ENCODE data around the gene TNFAIP1. TPM values are rescaled to one million over a fixed set of nuclear protein-coding genes. Genes with fewer than 3 reads are reported as not detected.

The TNFAIP1 gene
- total and polyA plus RNA-seq, 4 experiments from 2014 or later: 4.1 to 32.1 (median 21.2) TPM

DNA sequence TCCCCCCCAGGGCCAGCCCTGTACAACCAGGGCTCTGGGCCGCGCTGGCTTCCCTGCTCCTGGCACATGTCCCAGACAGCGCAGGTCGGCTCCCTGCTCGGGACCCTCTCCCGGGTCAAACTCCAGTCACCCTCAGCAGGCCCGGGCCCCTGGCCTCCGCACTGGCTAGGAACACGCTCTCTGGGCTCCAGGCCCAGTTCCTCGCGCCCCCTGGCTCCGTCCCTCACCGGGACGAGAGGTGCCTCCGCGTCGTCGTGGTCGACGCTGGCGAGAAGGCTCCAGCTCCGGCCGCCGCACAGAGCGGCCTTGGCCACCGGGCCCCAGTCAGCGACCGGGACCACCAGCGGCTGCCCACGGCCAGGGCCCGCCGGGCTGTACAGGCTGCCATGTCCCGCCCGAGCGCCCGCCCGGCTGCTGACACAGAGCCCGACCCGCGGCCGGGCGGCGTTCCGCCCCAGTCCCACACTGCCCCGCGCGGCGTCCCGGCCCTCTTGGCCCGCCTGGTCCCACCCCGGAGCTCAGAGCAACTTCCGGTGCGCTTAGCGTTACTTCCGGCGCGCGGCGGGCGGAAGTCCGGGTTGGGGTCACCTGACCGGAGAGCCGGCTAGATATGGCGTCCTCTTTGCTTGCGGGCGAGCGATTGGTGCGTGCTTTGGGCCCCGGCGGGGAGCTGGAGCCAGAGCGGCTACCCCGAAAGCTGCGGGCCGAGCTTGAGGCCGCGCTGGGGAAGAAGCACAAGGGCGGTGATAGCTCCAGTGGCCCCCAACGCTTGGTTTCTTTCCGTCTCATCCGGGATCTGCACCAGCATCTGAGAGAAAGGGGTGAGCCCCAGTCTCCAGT lies 21.7 kb downstream of the TNFAIP1 start, which contains the start of gene POLDIP2:
Gene POLDIP2 (minus strand): TSS at position 467 of the 840 bp plus-strand sequence. CDS start 79 bp downstream, at position 388.
- H3K9me3 Mint-ChIP-seq: no peaks in the 10 kb centered on the region
- ChIA-PET CTCF (ENCODE audit: partially characterized antibody) (interaction anchor here (1.0 to 2.1 kb wide), 5 partner anchors 10 to 106 kb away, joined by 3 to 17 read pairs (median 4); partner anchors contain the start of genes IFT20 and TNFAIP1), POLR2A (ENCODE audit: partially characterized antibody) (interaction anchor here (0.6 to 5.6 kb wide), 24 partner anchors 11 to 595 kb away, joined by 3 to 130 read pairs (median 4); partner anchors contain the start of genes IFT20, LYRM9, NEK8 and PIGS)
- no peaks in the 10 kb centered on the region for H3K9me3 ChIP-seq (ENCODE audit: control insufficient read depth in 1 of 2, low read length in 2 of 2)
- H3K4me1 ChIP-seq (ENCODE audit: insufficient read depth, low read length): peaks cover 24% of the 10 kb centered on the region
- peaks cover 50% of the 10 kb centered on the region for H3K36me3 ChIP-seq (ENCODE audit: insufficient read depth, low read length)
- peak; percentile 95 to 96 (median 96) for DNase-seq
- H3K4me1 Mint-ChIP-seq: peaks cover 18 to 36% (median 26%) of the 10 kb centered on the region in 4 donors
- H3K36me3 Mint-ChIP-seq: peaks cover 44 to 52% of the 10 kb centered on the region in 2 donors
- peak within 1 kb of the TSS; percentile 85 for H3K27ac ChIP-seq (ENCODE audit: low read depth, low read length)
- no peaks in the 10 kb centered on the region for H3K27me3 ChIP-seq (ENCODE audit: insufficient read depth, low read length)
- peak within 1 kb of the TSS; percentile 93 to 97 (median 96) for H3K27ac Mint-ChIP-seq
- no peaks in the 10 kb centered on the region for H3K27me3 Mint-ChIP-seq
- peak within 1 kb of the TSS; percentile 67 to 90 for H3K4me3 ChIP-seq (ENCODE audit: low read length in 2 of 2)
- H3K4me3 Mint-ChIP-seq: peak within 1 kb of the TSS; percentile 92 to 98 (median 95)
- intact Hi-C loops (cut with micrococcal nuclease): loop anchor here (1.0 kb wide), 5 partner anchors 14 to 316 kb away; partner anchors contain the start of genes IFT20, SARM1, TMEM97 and TNFAIP1

DNA sequence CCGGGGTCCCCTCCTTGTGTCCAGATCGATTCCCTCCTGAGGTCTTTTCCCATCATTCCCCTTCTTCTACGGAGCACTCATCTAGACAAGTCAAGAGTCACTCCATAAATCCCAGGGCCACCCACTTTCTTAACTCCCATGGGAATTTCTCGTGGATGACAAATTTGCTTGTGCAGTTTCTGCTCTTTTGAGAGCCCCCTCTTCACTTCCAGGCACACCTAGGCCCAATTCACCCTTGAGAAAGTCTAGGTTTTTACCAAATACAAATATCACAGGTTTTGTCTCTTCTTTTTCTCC lies 22.3 kb downstream of the TNFAIP1 start:
- no peak for DNase-seq
- Histone ChIP-seq H3K4me3 (ENCODE audit: low read length in 2 of 2) (peak overlapping the region; percentile 67 to 90), H3K36me3 (ENCODE audit: insufficient read depth, low read length) (peaks cover 53% of the 10 kb centered on the region), H3K27ac (ENCODE audit: low read depth, low read length) (peak overlapping the region; percentile 85), H3K4me1 (ENCODE audit: insufficient read depth, low read length) (peaks cover 24% of the 10 kb centered on the region), H3K9me3 (ENCODE audit: control insufficient read depth in 1 of 2, low read length in 2 of 2) (no peaks in the 10 kb centered on the region), H3K27me3 (ENCODE audit: insufficient read depth, low read length) (no peaks in the 10 kb centered on the region)
- peaks cover 18 to 36% (median 26%) of the 10 kb centered on the region in 4 donors for H3K4me1 Mint-ChIP-seq
- POLR2A ChIA-PET (ENCODE audit: partially characterized antibody): interaction anchor here (0.7 to 5.6 kb wide), 19 partner anchors 11 to 594 kb away, joined by 3 to 130 read pairs (median 4); partner anchors contain the start of genes IFT20, LYRM9, NEK8 and PIGS
- intact Hi-C loops (cut with micrococcal nuclease): loop anchor here (1.0 kb wide), 5 partner anchors 13 to 317 kb away; partner anchors contain the start of genes IFT20, SARM1, TMEM97 and TNFAIP1
- H3K27me3 Mint-ChIP-seq: no peaks in the 10 kb centered on the region
- peaks cover 41 to 52% of the 10 kb centered on the region in 2 donors for H3K36me3 Mint-ChIP-seq
- no peaks in the 10 kb centered on the region for H3K9me3 Mint-ChIP-seq
- peak overlapping the region; percentile 92 to 98 (median 95) for H3K4me3 Mint-ChIP-seq
- CTCF ChIA-PET (ENCODE audit: partially characterized antibody): interaction anchor here (0.9 to 2.1 kb wide), 6 partner anchors 9 to 107 kb away, joined by 3 to 17 read pairs (median 4); partner anchors contain the start of genes IFT20, SARM1, TNFAIP1 and VTN
- peak overlapping the region; percentile 93 to 97 (median 96) for H3K27ac Mint-ChIP-seq

DNA sequence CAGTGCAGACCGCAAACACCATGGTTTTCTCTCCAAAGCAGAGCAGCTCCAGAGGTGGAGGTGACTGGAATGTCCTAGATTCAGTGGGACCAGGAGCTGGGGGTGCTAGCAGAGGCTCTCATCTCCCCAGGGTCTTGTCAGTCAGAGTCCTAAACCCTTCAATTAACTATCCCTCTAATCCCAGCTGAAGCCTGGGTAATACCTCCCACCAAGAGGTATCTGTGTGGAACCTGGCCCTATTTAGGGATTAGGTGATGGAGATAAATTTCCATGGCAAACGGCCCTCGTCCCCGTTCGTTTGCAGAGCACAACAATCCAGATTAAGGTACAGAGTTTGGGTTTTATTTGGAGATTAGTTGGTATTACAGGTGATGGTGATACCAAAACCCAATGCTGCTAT lies 27.6 kb downstream of the TNFAIP1 start:
- H3K27ac ChIP-seq (ENCODE audit: low read depth, low read length): no peak overlapping the region
- Mint-ChIP-seq H3K4me3 (no peak overlapping the region), H3K4me1 (peaks cover 3 to 9% (median 6%) of the 10 kb centered on the region in 4 donors), H3K9me3 (no peaks in the 10 kb centered on the region), H3K36me3 (peaks cover 24 to 36% of the 10 kb centered on the region in 2 donors), H3K27me3 (no peaks in the 10 kb centered on the region), H3K27ac (no peak overlapping the region)
- intact Hi-C loops (cut with micrococcal nuclease): no loop called here
- H3K36me3 ChIP-seq (ENCODE audit: insufficient read depth, low read length): peaks cover 39% of the 10 kb centered on the region
- no peaks in the 10 kb centered on the region for H3K27me3 ChIP-seq (ENCODE audit: insufficient read depth, low read length)
- POLR2A ChIA-PET (ENCODE audit: partially characterized antibody): interaction anchor here (0.6 kb wide), 1 partner anchor 21 kb away, joined by 3 read pairs; no protein-coding TSS in a partner anchor
- no peak overlapping the region for H3K4me3 ChIP-seq (ENCODE audit: low read length in 2 of 2)
- no peak for DNase-seq
- no peaks in the 10 kb centered on the region for H3K9me3 ChIP-seq (ENCODE audit: control insufficient read depth in 1 of 2, low read length in 2 of 2)
- peaks cover 7% of the 10 kb centered on the region for H3K4me1 ChIP-seq (ENCODE audit: insufficient read depth, low read length)
- CTCF ChIA-PET (ENCODE audit: partially characterized antibody): interaction anchor here (2.0 kb wide), 1 partner anchor 54 kb away, joined by 7 read pairs; no protein-coding TSS in a partner anchor

DNA sequence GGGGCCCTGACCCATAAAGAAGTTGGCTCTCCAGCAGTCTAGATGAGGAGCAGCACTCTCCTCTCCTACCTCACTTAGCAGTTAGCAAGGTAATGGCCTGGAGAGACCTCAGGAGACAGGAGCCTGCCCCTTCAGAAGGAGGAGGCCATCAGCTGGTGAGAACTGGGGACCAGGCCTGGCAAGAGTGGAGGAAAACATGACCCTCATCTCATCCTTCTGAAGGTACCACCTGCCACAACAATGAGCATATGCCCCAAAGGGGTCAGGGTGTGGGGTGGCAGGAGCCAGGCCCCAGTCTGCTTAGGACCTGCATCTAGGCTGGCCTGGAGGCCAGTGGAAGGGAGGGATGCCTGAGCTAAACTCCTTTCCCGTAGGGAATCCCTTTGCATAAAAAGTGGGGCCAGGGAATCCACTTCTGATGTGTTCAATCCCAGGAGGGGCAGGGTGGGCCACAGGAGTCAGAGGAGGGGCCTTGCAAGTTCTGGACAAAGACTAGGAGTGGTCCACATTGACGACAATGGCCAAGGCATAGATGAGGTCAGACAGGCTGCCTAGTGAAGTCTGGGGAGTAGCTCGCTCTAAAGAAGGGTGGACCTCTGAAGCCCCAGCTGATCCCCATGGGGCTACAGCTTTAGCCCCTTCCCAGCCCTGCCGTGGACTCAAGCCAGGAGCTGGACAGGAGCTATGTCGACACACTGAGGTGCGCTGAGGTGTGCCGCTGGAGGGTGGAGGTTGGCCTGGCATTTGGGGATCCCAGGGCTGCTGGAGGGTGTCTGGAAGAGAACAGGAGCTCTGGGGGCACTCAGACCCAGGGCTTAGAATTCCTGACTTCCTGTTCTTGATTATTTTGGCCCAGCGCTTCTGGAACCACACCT lies 28.5 kb downstream of the TNFAIP1 start:
- Histone ChIP-seq H3K4me1 (ENCODE audit: insufficient read depth, low read length) (no peaks in the 10 kb centered on the region), H3K9me3 (ENCODE audit: control insufficient read depth in 1 of 2, low read length in 2 of 2) (no peaks in the 10 kb centered on the region), H3K4me3 (ENCODE audit: low read length in 2 of 2) (no peak overlapping the region), H3K27me3 (ENCODE audit: insufficient read depth, low read length) (no peaks in the 10 kb centered on the region), H3K27ac (ENCODE audit: low read depth, low read length) (no peak overlapping the region), H3K36me3 (ENCODE audit: insufficient read depth, low read length) (peaks cover 37% of the 10 kb centered on the region)
- Mint-ChIP-seq H3K9me3 (no peaks in the 10 kb centered on the region), H3K4me3 (no peak overlapping the region), H3K36me3 (peaks cover 23 to 32% of the 10 kb centered on the region in 2 donors), H3K4me1 (peaks cover 0 to 4% (median 1%) of the 10 kb centered on the region in 4 donors), H3K27ac (no peak overlapping the region), H3K27me3 (no peaks in the 10 kb centered on the region)
- DNase-seq: no peak
- POLR2A ChIA-PET (ENCODE audit: partially characterized antibody): interaction anchor here (0.6 kb wide), 1 partner anchor 20 kb away, joined by 3 read pairs; no protein-coding TSS in a partner anchor
- intact Hi-C loops (cut with micrococcal nuclease): no loop called here
- CTCF ChIA-PET (ENCODE audit: partially characterized antibody): interaction anchor here (2.0 kb wide), 1 partner anchor 53 kb away, joined by 7 read pairs; no protein-coding TSS in a partner anchor

DNA sequence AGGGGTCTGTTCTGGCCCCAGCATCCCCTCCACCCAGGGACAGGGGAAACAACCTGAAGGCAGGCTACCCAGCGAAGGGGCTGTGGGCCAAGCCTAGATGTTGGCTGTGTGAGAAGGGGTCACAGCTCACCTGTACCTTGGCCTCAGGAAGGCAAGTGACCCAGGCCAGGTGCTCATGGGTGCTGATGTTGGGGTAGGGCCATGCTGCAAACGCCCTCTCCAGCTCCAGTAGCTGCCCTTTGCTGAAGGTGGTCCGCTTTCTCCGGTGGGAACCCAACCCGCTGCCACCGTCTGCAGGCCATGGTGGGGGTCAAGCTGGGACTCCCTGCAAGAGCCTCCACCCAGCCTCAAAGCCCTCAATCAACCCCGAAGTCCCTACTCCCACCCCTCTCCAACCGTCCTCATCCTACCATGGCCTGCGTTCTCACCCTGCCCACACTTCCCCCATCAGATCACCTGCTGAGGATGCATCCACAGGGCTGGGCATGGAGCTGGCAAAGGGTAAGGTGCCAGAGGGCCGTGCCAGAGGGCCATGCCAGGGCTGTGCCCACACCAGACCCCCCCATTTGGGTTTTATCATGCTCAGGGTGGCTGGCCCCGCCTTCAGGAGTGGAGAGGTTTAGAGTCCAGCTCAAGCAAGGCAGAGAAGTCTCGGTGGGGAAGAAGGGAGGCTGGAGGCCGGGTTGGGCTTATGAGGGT lies 29.3 kb downstream of the TNFAIP1 start, which contains the start of gene SEBOX:
Gene SEBOX (minus strand): TSS at position 535 of the 699 bp plus-strand sequence. CDS start 48 bp downstream, at position 487.
- no peaks in the 10 kb centered on the region for H3K27me3 Mint-ChIP-seq
- no peak for DNase-seq
- Histone ChIP-seq H3K4me1 (ENCODE audit: insufficient read depth, low read length) (no peaks in the 10 kb centered on the region), H3K36me3 (ENCODE audit: insufficient read depth, low read length) (peaks cover 32% of the 10 kb centered on the region), H3K27me3 (ENCODE audit: insufficient read depth, low read length) (no peaks in the 10 kb centered on the region), H3K9me3 (ENCODE audit: control insufficient read depth in 1 of 2, low read length in 2 of 2) (no peaks in the 10 kb centered on the region), H3K4me3 (ENCODE audit: low read length in 2 of 2) (no peak within 1 kb of the TSS), H3K27ac (ENCODE audit: low read depth, low read length) (no peak within 1 kb of the TSS)
- CTCF ChIA-PET (ENCODE audit: partially characterized antibody): interaction anchor here (2.0 kb wide), 1 partner anchor 52 kb away, joined by 7 read pairs; no protein-coding TSS in a partner anchor
- H3K27ac Mint-ChIP-seq: no peak within 1 kb of the TSS
- H3K9me3 Mint-ChIP-seq: no peaks in the 10 kb centered on the region
- no peak within 1 kb of the TSS for H3K4me3 Mint-ChIP-seq
- POLR2A ChIA-PET (ENCODE audit: partially characterized antibody): interaction anchor here (1.3 kb wide), 1 partner anchor 29 kb away, joined by 3 read pairs; the partner anchor contains the start of genes IFT20 and TNFAIP1
- intact Hi-C loops (cut with micrococcal nuclease): no loop called here
- H3K4me1 Mint-ChIP-seq: peaks cover 0 to 2% (median 0%) of the 10 kb centered on the region in 4 donors
- H3K36me3 Mint-ChIP-seq: peaks cover 19 to 29% of the 10 kb centered on the region in 2 donors

DNA sequence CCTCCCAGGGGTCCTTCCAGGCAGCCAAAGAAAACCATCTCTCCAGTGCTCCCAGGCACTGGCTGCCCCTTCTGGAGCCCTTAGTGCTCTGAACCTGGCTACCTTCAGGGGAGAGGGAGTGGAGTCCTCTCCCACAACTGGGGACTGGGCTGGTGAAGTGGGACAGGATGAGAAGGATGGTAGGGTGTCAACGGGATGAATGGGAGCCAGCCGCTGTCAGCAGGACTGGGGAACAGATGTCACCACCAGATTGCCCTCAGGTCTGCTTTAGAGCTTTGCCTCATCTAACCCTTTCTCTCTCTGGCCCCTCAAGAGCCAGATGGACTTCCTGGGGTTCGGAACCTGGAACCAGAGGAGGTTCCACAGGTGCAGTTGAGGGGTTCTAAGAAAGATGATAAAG lies 29.9 kb downstream of the TNFAIP1 start:
- ChIA-PET CTCF (ENCODE audit: partially characterized antibody) (no interaction called here), POLR2A (ENCODE audit: partially characterized antibody) (interaction anchor here (1.3 kb wide), 1 partner anchor 30 kb away, joined by 3 read pairs; the partner anchor contains the start of genes IFT20 and TNFAIP1)
- Histone ChIP-seq H3K4me1 (ENCODE audit: insufficient read depth, low read length) (no peaks in the 10 kb centered on the region), H3K4me3 (ENCODE audit: low read length in 2 of 2) (no peak overlapping the region), H3K9me3 (ENCODE audit: control insufficient read depth in 1 of 2, low read length in 2 of 2) (no peaks in the 10 kb centered on the region), H3K36me3 (ENCODE audit: insufficient read depth, low read length) (peaks cover 26% of the 10 kb centered on the region), H3K27me3 (ENCODE audit: insufficient read depth, low read length) (no peaks in the 10 kb centered on the region), H3K27ac (ENCODE audit: low read depth, low read length) (no peak overlapping the region)
- Mint-ChIP-seq H3K27me3 (no peaks in the 10 kb centered on the region), H3K9me3 (no peaks in the 10 kb centered on the region), H3K4me3 (no peak overlapping the region), H3K27ac (no peak overlapping the region), H3K36me3 (peaks cover 16 to 24% of the 10 kb centered on the region in 2 donors), H3K4me1 (peaks cover 0 to 9% (median 0%) of the 10 kb centered on the region in 4 donors)
- DNase-seq: no peak
- intact Hi-C loops (cut with micrococcal nuclease): no loop called here
